PC-3 (cell line): ENCODE results near the gene ABHD2. TPM values are rescaled to one million over a fixed set of nuclear protein-coding genes. Genes with fewer than 3 reads are reported as not detected.

Source experiments
- ATAC-seq: fragments of 200-7000 bp; cut with Tn5 transposase; 2 replicates; pipeline ENCODE4 v1.9.1; 2020; ENCODE audit warnings: mild to moderate bottlenecking, moderate library complexity
- BruUV-seq: library from RNA; stranded (reverse); fragments of 400-500 nt; replicated peaks from 2 replicates; lab custom pipeline; 2021; lab: Mats Ljungman, UMichigan
- CTCF ChIA-PET: fragments of 300-600 bp; sonication (Branson Sonifier 250); formaldehyde crosslinking; loops from one replicate; lab custom pipeline; 2022; ENCODE audit warnings: antibody characterized with exemption; lab: Charles Lee
- POLR2A ChIA-PET: fragments of 300-600 bp; sonication (Branson Sonifier 250); formaldehyde crosslinking; loops from one replicate; lab custom pipeline; 2022; ENCODE audit warnings: antibody characterized with exemption; ENCODE audit not compliant: unreplicated experiment; lab: Charles Lee
- DNase-seq: peaks from one replicate; pipeline ENCODE4 v3.0.0-alpha.2; 2015
- H2AFZ ChIP-seq: fragments of 300-600 bp; sonication (generic); 2 replicates; pipeline ENCODE4 v1.6.0; 2016; ENCODE audit warnings: antibody characterized with exemption, low read length
- H3F3A ChIP-seq: fragments of 300-600 bp; sonication (generic); one replicate; pipeline ENCODE4 v1.6.0; 2017; ENCODE audit warnings: antibody characterized with exemption, low read length, control low read depth, mild to moderate bottlenecking; ENCODE audit not compliant: unreplicated experiment
- H3K27ac ChIP-seq: fragments of 300-600 bp; sonication (generic); 2 replicates; pipeline ENCODE4 v1.5.1; 2016; ENCODE audit warnings: mild to moderate bottlenecking, low read length
- H3K27me3 ChIP-seq: fragments of 300-600 bp; sonication (generic); 2 replicates; pipeline ENCODE4 v1.6.1; 2016; ENCODE audit warnings: low read length, mixed read lengths
- H3K36me3 ChIP-seq: fragments of 300-600 bp; sonication (generic); 2 replicates; pipeline ENCODE4 v1.6.1; 2016; ENCODE audit warnings: low read depth, mixed run types, low read length, mixed read lengths
- H3K4me1 ChIP-seq: fragments of 300-600 bp; sonication (generic); 2 replicates; pipeline ENCODE4 v1.5.1; 2016; ENCODE audit warnings: low read length; ENCODE audit not compliant: insufficient read depth
- H3K4me2 ChIP-seq: fragments of 300-600 bp; sonication (generic); 2 replicates; pipeline ENCODE4 v1.6.0; 2016; ENCODE audit warnings: low read length
- H3K4me3 ChIP-seq: fragments of 300-600 bp; sonication (generic); 2 replicates; pipeline ENCODE4 v1.5.1; 2016; ENCODE audit warnings: mild to moderate bottlenecking, low read length, mixed read lengths
- H3K79me2 ChIP-seq: fragments of 300-600 bp; sonication (generic); 2 replicates; pipeline ENCODE4 v1.6.1; 2017; ENCODE audit warnings: low read length, mixed read lengths
- H3K9ac ChIP-seq: fragments of 300-600 bp; sonication (generic); 2 replicates; pipeline ENCODE4 v1.6.0; 2016; ENCODE audit warnings: mild to moderate bottlenecking, low read length
- H3K9me2 ChIP-seq: fragments of 300-600 bp; sonication (generic); replicated peaks from 2 replicates; pipeline ENCODE4 v1.6.1; 2016; ENCODE audit warnings: mixed run types, low read length, mixed read lengths
- H3K9me3 ChIP-seq: fragments of 300-600 bp; sonication (generic); 2 replicates; pipeline ENCODE4 v1.6.1; 2016; ENCODE audit warnings: low read length, mixed read lengths
- H4K20me1 ChIP-seq: fragments of 300-600 bp; sonication (generic); 2 replicates; pipeline ENCODE4 v1.6.1; 2016; ENCODE audit warnings: low read length, mixed read lengths
- EZH2 ChIP-seq: fragments of 300-600 bp; sonication (generic); IDR thresholded peaks from one replicate; pipeline ENCODE4 v1.6.1; 2017; ENCODE audit warnings: antibody characterized with exemption, mild to moderate bottlenecking, low read length; ENCODE audit not compliant: unreplicated experiment
- EZH2phosphoT487 ChIP-seq: fragments of 300-600 bp; sonication (generic); IDR thresholded peaks from 2 replicates; pipeline ENCODE4 v1.6.1; 2018; ENCODE audit warnings: mild to moderate bottlenecking, antibody characterized with exemption, low read length, borderline replicate concordance
- intact Hi-C: fragments of 100-400 bp; cut with micrococcal nuclease; formaldehyde crosslinking; loops from 2 replicates; pipeline ENCODE4 v1.9.0; 2023
- total RNA-seq: library from RNA; depleted of rRNA; stranded (reverse); fragments of >200 nt; gene quantifications from 2 replicates; pipeline ENCODE4 v1.2.3, GENCODE V29; 2014
- TF ChIP-seq, protein P1 (sequence below): fragments of 300-600 bp; sonication (generic); conservative IDR thresholded peaks from 2 replicates; pipeline ENCODE4 v1.5.1; 2017; ENCODE audit warnings: antibody characterized with exemption, low read depth, mild to moderate bottlenecking, low read length

The ABHD2 gene
- total RNA-seq, 1 experiment from 2014 or later: 34.0 TPM

DNA sequence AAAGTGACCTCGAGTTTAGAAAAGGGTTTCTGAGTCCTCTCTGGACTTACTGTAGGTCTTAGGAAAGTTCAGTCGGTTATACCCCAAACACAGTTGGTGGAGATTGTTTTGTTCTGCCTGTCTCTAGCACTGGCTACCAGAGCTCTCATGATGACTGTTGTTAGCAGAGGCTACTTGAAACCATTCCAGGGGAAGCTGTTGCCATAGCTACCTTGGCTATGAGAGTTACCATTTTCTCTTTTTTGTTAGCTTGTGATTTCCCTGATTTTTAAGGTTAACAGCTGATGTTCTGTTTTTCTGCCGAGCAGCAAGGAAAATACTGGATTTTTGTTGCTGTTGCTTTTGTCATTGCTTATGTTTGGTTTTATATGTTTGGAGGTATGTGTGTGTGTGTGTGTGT is 26.7 kb downstream of the ABHD2 start:
- Histone ChIP-seq H4K20me1 (no peaks in the 10 kb centered on the region), H3K4me3 (no peak overlapping the region), H3K4me2 (peak overlapping the region; percentile 53; the same call in 1 of the 2 replicates), H3K9me2 (no peaks in the 10 kb centered on the region), H3K27ac (peak overlapping the region; percentile 26; the same call in 1 of the 2 replicates), H3F3A (peaks cover 9% of the 10 kb centered on the region), H3K36me3 (peaks cover 8% of the 10 kb centered on the region), H3K27me3 (no peaks in the 10 kb centered on the region), H3K9ac (no peak overlapping the region), H3K4me1 (peaks cover 49% of the 10 kb centered on the region), H2AFZ (no peak overlapping the region), H3K9me3 (no peaks in the 10 kb centered on the region), H3K79me2 (peaks cover 7% of the 10 kb centered on the region; the same call in 1 of the 2 replicates)
- intact Hi-C loops: no loop called here
- no TSS peak for BruUV-seq
- no peak for TF ChIP-seq EZH2phosphoT487
- no peak for TF ChIP-seq EZH2
- TF ChIP-seq, protein P1, sequence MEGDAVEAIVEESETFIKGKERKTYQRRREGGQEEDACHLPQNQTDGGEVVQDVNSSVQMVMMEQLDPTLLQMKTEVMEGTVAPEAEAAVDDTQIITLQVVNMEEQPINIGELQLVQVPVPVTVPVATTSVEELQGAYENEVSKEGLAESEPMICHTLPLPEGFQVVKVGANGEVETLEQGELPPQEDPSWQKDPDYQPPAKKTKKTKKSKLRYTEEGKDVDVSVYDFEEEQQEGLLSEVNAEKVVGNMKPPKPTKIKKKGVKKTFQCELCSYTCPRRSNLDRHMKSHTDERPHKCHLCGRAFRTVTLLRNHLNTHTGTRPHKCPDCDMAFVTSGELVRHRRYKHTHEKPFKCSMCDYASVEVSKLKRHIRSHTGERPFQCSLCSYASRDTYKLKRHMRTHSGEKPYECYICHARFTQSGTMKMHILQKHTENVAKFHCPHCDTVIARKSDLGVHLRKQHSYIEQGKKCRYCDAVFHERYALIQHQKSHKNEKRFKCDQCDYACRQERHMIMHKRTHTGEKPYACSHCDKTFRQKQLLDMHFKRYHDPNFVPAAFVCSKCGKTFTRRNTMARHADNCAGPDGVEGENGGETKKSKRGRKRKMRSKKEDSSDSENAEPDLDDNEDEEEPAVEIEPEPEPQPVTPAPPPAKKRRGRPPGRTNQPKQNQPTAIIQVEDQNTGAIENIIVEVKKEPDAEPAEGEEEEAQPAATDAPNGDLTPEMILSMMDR: no peak
- DNase-seq (peak; percentile 46), ATAC-seq (no peak)
- POLR2A ChIA-PET: interaction anchor here (0.6 to 0.8 kb wide), 2 partner anchors 22 to 53 kb away, joined by 7 to 9 read pairs; no protein-coding TSS in a partner anchor
- CTCF ChIA-PET: no interaction called here

GRCh38 chr15:89115547-89115946 is 27.3 kb downstream of the ABHD2 start:
- intact Hi-C loops: no loop called here
- POLR2A ChIA-PET: interaction anchor here (0.8 kb wide), 1 partner anchor 52 kb away, joined by 7 read pairs; no protein-coding TSS in a partner anchor
- TF ChIP-seq, protein P1: no peak
- no peak for TF ChIP-seq EZH2phosphoT487
- no peak for TF ChIP-seq EZH2
- Histone ChIP-seq H3K27ac (peak overlapping the region; percentile 26), H3K4me1 (peaks cover 53% of the 10 kb centered on the region), H3K9ac (no peak overlapping the region), H3K79me2 (peaks cover 7% of the 10 kb centered on the region; the same call in 1 of the 2 replicates), H3K4me2 (peak overlapping the region; percentile 53), H3K9me3 (no peaks in the 10 kb centered on the region), H3K9me2 (no peaks in the 10 kb centered on the region), H3K27me3 (no peaks in the 10 kb centered on the region), H2AFZ (no peak overlapping the region), H3F3A (peaks cover 9% of the 10 kb centered on the region), H3K36me3 (peaks cover 8% of the 10 kb centered on the region), H3K4me3 (no peak overlapping the region), H4K20me1 (no peaks in the 10 kb centered on the region)
- DNase-seq: peak; percentile 45
- no TSS peak for BruUV-seq
- CTCF ChIA-PET: no interaction called here
- peak; percentile 47 for ATAC-seq

DNA sequence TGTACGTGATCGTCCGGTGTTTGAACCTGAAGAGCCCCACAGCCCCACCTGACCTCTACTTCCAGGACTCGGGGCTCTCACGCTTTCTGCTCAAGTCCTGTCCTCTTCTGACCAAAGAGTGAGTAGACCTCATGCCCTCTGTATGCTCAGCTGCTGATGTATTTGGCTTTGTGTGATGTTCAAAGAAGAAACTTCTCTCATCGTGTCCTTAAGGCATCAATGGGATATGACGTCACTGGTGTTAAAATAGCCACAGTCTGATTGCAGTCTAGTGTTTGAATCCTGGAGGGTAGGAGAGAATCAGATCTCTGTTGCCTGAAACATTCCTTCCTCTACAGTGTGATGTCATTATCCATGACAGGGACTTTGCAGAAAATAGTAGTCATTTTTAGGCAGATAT is 28.1 kb downstream of the ABHD2 start:
- intact Hi-C loops: no loop called here
- TF ChIP-seq EZH2phosphoT487: no peak
- TF ChIP-seq, protein P1: no peak
- no peak for TF ChIP-seq EZH2
- Histone ChIP-seq H3K9ac (no peak overlapping the region), H3K9me2 (no peaks in the 10 kb centered on the region), H3K36me3 (peaks cover 8% of the 10 kb centered on the region), H3K79me2 (peaks cover 13% of the 10 kb centered on the region), H3K27ac (no peak overlapping the region), H3K4me3 (no peak overlapping the region), H3K27me3 (no peaks in the 10 kb centered on the region), H3K4me2 (no peak overlapping the region), H3F3A (peaks cover 9% of the 10 kb centered on the region), H2AFZ (no peak overlapping the region), H3K9me3 (no peaks in the 10 kb centered on the region), H3K4me1 (peaks cover 62% of the 10 kb centered on the region), H4K20me1 (no peaks in the 10 kb centered on the region)
- POLR2A ChIA-PET: no interaction called here
- BruUV-seq: no TSS peak
- no peak for DNase-seq
- ATAC-seq: no peak
- CTCF ChIA-PET: no interaction called here
